Measurements from ENCODE around the gene OTOA. TPM values are rescaled to one million over a fixed set of nuclear protein-coding genes. Genes with fewer than 3 reads are reported as not detected.
"Not testable (repeated sequence)": the region's sequence is repeated elsewhere in the genome, so short reads cannot be mapped to it uniquely, and the experiment has no call there.

OTOA gene
- total RNA-seq, 1 donor from 2014 or later, result 0.11 TPM

DNA sequence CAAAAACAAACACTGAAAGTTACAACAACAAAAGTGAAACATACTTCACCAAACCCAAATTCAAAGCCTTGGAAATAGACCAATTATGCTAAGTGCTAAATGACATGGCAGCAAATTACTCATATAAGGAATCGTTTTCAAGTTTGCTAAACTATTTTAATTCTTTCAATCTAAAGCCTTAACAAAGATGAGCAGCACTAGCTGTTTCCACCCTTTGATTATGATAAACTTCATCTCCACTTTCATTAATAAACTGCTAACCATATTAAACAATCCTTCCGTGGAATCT is 138.6 kb downstream of the OTOA start:
- intact Hi-C loops (cut with micrococcal nuclease), result not testable (repeated sequence)

Other genes with a start within 250 kb of the OTOA start
- 78.5 and 79.7 TPM in 2 replicates for gene METTL9, start 64.4 kb upstream of the OTOA start, total RNA-seq
- 0.16 and 0.23 TPM in 2 replicates for gene IGSF6, start 11.4 kb upstream of the OTOA start, total RNA-seq
- gene NPIPB4, start 193.8 kb downstream of the OTOA start, total RNA-seq, result 206 and 220 TPM in 2 replicates